Right cardiac atrium (tissue), 5 donors: Measurements from ENCODE around the gene JPH2. TPM values are rescaled to one million over a fixed set of nuclear protein-coding genes. Genes with fewer than 3 reads are reported as not detected.

Experiments
- ATAC-seq, 2 donors: fragments of 200-7000 bp; cut with Tn5 transposase; one replicate each; pipeline versions ENCODE4 v1.8.0 to v1.9.1; 2020; ENCODE audit warnings: moderate library complexity in 2 of 2, mild to moderate bottlenecking in 1 of 2
- DNase-seq, 3 donors: peaks; one replicate each; pipeline ENCODE4 v3.0.0-alpha.2; 2020
- H3K27ac ChIP-seq: one replicate; pipeline ENCODE4 v1.5.1; 2013; ENCODE audit warnings: mild to moderate bottlenecking, low read length, control low read depth, moderate library complexity
- H3K27me3 ChIP-seq: one replicate; pipeline ENCODE4 v1.6.1; 2013; ENCODE audit not compliant: control insufficient read depth, insufficient read depth
- H3K4me1 ChIP-seq: one replicate; pipeline ENCODE4 v1.6.1; 2013; ENCODE audit warnings: low read length; ENCODE audit not compliant: control insufficient read depth, insufficient read depth
- H3K4me3 ChIP-seq: one replicate; pipeline ENCODE4 v1.5.1; 2013; ENCODE audit warnings: low read length, control low read depth
- H3K9me3 ChIP-seq: one replicate; pipeline ENCODE4 v1.6.1; 2013; ENCODE audit warnings: low read length; ENCODE audit not compliant: control insufficient read depth
- WGBS: extraction: QIAGEN DNeasy Blood & Tissue Kit; methylation state at CpG from one replicate; pipeline ENCODE4 v1.1.7; 2013; 5-methylcytosine and 5-hydroxymethylcytosine counted together
- intact Hi-C, 4 donors: fragments of 100-400 bp; cut with DNase I; formaldehyde crosslinking; loops; one replicate each; pipeline versions ENCODE4 v1.11.0 to v1.14.0; 2022 to 2023
- polyA plus RNA-seq: library from polyadenylated mRNA; stranded (reverse); fragments of 200-250 nt; gene quantifications from one replicate; pipeline ENCODE4 v1.2.3, GENCODE V29; 2013
- total RNA-seq, 4 donors: library from RNA; stranded (reverse); fragmentation: NEBNext Ultra II Directional; extraction: Animal tissue kit (Norgen Biotek cat#: 25700); gene quantifications; one replicate each; pipeline ENCODE4 v1.2.1, GENCODE V29; 2021
- donor health status: healthy with polysubstance abuse.
- donor health status: DM: no; HTN: yes; CAD: no.
- donor health status: DM: no; HTN: no; CAD: no.
- donor health status: DM: no; HTN: yes; CAD: no; lungs with severe emphysema.
- donor health status: DM: yes; HTN: yes; CAD: no.

JPH2 gene
- total and polyA plus RNA-seq, 5 donors, result 78.2 to 117 (median 106) TPM

DNA sequence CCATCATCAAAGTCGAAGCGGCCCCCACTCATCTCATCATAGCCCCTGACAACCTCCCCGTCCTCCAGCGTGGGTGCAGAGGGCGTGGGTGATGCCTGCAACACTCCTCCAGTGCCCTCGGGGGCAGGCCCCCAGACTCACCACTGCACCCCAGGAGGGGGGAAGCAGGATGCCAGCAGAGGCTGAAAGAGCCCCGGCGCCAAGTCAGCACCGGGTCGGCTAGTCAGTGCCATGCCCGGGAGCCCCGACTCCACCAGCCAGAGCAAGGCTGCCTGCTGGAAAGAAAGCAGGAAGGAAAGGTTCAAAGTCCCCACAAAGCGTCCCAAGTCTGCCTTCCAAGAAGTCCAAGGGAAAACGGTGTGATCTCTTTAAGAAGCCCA lies 324 bp downstream of the JPH2 start:
- DNase-seq (peak in 1 of 3 donors; percentile 61), ATAC-seq (peak; percentile 4 to 6)
- intact Hi-C loops, result loop anchor here in 3 of 4 donors (2.0 to 5.0 kb wide), 2 partner anchors 66 to 69 kb away; no protein-coding TSS in a partner anchor
- peaks cover 3% of the 10 kb centered on the region for H3K4me1 ChIP-seq
- H3K27ac ChIP-seq, result peak overlapping the region; percentile 98
- peak overlapping the region; percentile 60 for H3K4me3 ChIP-seq
- H3K27me3 ChIP-seq, result no peaks in the 10 kb centered on the region
- WGBS, result 13% methylated on average over 14 of the region's 14 CpGs
- H3K9me3 ChIP-seq, result no peaks in the 10 kb centered on the region

DNA sequence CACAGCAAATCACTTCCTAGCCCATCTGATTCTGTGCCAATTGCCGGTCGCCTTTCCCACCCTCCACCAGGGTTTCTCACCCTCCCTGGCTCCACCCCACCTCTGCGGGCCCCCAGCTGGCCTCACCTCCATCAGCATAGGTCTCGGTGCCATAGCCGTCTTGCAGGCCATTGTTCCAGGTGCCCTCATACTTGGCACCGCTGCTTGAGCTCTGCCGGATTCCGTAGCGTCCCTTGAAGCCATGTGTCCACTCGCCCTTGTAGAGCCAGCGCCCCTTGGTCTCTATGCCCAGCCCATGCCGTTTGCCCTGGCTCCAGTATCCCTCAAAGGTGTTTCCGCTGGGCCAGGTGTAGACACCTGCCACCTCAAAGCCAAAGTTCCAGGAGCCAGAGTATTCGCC lies 787 bp downstream of the JPH2 start:
- Histone ChIP-seq H3K4me1 (peaks cover 3% of the 10 kb centered on the region), H3K27ac (peak overlapping the region; percentile 98), H3K27me3 (no peaks in the 10 kb centered on the region), H3K9me3 (no peaks in the 10 kb centered on the region), H3K4me3 (peak overlapping the region; percentile 60)
- 68% methylated on average over 14 of the region's 14 CpGs for WGBS
- intact Hi-C loops, result loop anchor here in 3 of 4 donors (2.0 to 5.0 kb wide), 2 partner anchors 65 to 69 kb away; no protein-coding TSS in a partner anchor
- DNase-seq, result peak in 1 of 3 donors; percentile 50
- ATAC-seq, result peak; percentile 2 to 4

DNA sequence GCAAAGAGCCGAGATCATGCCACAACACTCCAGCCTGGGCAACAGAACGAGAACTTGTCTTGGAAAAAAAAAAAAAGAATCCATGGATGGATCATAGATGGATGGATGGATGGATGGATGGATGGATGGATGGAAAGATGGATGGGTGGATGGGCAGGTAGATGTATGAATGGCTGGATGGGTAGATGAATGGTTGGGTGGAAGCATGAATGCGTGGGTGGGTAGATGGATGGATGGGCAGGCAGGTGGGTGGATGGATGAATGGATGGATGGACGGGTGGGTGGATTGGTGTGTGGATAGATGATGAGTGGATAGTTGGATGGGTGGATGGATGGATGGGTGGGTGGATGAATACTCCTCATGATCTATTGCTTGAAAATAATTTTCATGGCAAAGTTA lies 1.4 kb downstream of the JPH2 start:
- Histone ChIP-seq H3K4me3 (peak overlapping the region; percentile 60), H3K9me3 (no peaks in the 10 kb centered on the region), H3K27ac (peak overlapping the region; percentile 30), H3K27me3 (no peaks in the 10 kb centered on the region), H3K4me1 (peaks cover 3% of the 10 kb centered on the region)
- ATAC-seq, result no peak
- intact Hi-C loops, result loop anchor here in 2 of 4 donors (5.0 kb wide), 1 partner anchor 68 kb away; no protein-coding TSS in a partner anchor
- WGBS, result 73% methylated on average over 4 of the region's 4 CpGs
- no peak for DNase-seq

DNA sequence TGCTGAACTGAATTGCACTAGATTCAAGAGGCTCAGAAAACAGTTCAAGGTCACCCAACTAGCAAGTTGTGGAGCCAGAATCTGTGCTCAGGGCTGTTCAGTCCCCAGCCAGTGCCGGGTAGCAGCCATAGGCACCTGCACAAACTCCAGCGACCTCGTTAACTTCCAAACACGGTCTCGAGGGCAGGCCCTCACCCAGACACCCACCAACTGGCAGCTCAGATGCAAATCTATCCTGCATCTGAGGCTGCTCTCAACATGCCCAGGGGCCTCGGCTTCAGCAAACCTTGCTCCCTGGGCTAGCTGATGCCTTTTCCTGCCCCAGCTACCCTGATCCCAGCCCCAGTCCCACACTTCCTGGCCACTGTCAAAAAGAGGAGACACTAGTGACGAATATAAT lies 3.7 kb downstream of the JPH2 start:
- Histone ChIP-seq H3K9me3 (no peaks in the 10 kb centered on the region), H3K4me1 (peaks cover 1% of the 10 kb centered on the region), H3K27ac (peak overlapping the region; percentile 86), H3K4me3 (peak overlapping the region; percentile 60), H3K27me3 (no peaks in the 10 kb centered on the region)
- ATAC-seq, result no peak
- 60% methylated on average over 7 of the region's 7 CpGs for WGBS
- intact Hi-C loops, result loop anchor here in 1 of 4 donors (5.0 kb wide), 1 partner anchor 46 kb away; no protein-coding TSS in a partner anchor
- DNase-seq, result no peak

DNA sequence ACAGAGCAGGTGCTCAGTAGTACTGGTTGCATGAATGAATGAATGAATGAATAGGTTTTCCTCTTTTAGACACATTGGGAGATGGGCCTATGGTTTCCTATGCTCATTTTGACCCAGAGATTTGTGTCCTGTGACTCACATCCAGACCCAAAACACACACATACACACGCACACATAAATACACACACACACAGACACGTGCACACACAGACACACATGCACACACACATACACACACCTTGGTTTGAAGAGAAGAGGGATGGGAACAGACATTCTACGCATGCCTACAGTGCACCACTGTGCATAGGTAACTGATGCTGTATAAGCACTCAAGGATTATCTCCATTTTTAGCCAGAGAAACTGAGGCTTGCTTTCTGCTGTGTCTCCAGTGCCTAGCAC lies 4.1 kb downstream of the JPH2 start:
- Histone ChIP-seq H3K27ac (peak overlapping the region; percentile 86), H3K4me1 (no peaks in the 10 kb centered on the region), H3K9me3 (no peaks in the 10 kb centered on the region), H3K4me3 (peak overlapping the region; percentile 60), H3K27me3 (no peaks in the 10 kb centered on the region)
- 71% methylated on average over 3 of the region's 3 CpGs for WGBS
- DNase-seq (no peak), ATAC-seq (no peak)
- intact Hi-C loops, result loop anchor here in 1 of 4 donors (5.0 kb wide), 1 partner anchor 46 kb away; no protein-coding TSS in a partner anchor

DNA sequence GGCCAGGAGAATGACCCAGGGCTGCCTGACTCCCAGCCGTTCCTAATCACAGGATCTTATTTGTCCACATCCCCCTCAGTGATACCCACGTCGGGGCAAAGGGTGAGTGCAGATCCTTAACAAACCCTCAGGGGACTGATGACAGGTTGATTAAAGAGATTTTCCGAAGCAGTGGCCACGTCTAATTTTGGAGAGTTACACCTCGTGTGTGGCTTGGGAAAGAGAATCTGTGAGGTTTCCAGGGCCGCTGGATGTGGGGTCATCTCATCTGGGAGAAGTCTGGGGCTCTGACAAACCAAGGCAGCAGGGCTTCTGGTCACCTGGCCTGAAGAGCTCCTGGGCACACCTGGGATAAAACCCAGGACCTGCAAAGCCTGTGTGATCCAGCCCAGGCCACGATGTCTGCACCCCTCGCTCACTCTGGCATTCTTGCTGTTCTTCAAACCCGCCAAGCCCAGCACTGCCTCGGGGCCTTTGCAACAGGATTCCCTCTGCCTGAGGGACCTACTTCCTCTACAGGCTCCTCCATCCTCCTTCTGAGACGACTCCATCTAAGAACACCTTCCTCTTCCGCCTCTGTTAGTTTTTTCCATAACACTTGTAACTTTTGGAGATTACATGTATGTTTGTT lies 4.7 kb downstream of the JPH2 start:
- peak overlapping the region; percentile 60 for H3K4me3 ChIP-seq
- H3K4me1 ChIP-seq, result peaks cover 2% of the 10 kb centered on the region
- H3K27ac ChIP-seq, result peak overlapping the region; percentile 86
- H3K27me3 ChIP-seq, result no peaks in the 10 kb centered on the region
- intact Hi-C loops, result loop anchor here in 1 of 4 donors (5.0 kb wide), 1 partner anchor 45 kb away; no protein-coding TSS in a partner anchor
- no peaks in the 10 kb centered on the region for H3K9me3 ChIP-seq
- peak in 1 of 3 donors; percentile 38 for DNase-seq
- 32% methylated on average over 13 of the region's 13 CpGs for WGBS
- ATAC-seq, result no peak

DNA sequence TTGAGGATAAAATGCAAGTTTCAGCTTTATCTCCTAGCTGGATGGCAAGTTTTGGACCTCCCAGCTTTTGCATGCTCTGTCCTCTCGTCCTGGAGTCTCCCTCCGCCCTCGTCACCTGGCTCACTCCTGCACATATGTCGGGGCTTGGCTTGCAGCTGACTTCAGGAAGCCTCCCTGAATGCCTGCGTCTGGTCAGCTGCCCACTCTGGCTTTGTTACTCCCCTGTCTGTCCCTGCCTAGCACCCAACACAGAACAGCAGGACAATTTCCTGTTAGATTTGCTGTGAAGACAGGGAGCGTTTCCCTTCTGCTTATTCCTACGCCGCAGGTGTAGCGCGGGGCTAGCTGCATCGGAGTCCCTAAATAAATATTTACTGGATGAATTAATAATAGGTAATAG lies 5.4 kb downstream of the JPH2 start:
- intact Hi-C loops, result loop anchor here in 1 of 4 donors (5.0 kb wide), 1 partner anchor 44 kb away; no protein-coding TSS in a partner anchor
- WGBS, result 41% methylated on average over 11 of the region's 11 CpGs
- Histone ChIP-seq H3K4me3 (peak overlapping the region; percentile 9), H3K27me3 (no peaks in the 10 kb centered on the region), H3K4me1 (peaks cover 5% of the 10 kb centered on the region), H3K27ac (peak overlapping the region; percentile 86), H3K9me3 (no peaks in the 10 kb centered on the region)
- DNase-seq, result peak in 2 of 3 donors; percentile 41 to 56
- ATAC-seq, result peak in 1 of 2 donors; percentile 29

DNA sequence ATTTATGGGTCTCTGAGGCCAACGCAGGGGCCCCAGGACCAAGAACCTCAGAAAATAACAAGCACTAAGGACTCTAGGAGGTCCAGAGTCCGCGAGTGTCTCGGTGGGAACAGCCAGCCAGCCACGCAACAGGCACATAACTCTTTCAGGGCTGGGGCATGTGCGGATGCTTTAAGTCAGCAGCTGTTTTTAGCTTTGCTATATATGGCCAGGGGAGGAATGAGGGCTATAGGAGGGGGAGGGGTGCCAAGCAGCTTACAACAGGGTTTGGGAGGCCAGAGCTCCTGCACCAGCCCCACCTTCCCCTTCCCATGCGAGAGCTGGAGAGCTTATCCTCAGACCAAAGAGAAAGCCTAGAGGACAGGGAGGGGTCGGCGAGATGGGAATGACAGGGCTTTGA lies 6.2 kb downstream of the JPH2 start:
- ATAC-seq (peak; percentile 85 to 88), DNase-seq (peak; percentile 39 to 77 (median 76))
- H3K27me3 ChIP-seq, result no peaks in the 10 kb centered on the region
- 17% methylated on average over 9 of the region's 9 CpGs for WGBS
- H3K27ac ChIP-seq, result peak overlapping the region; percentile 85
- intact Hi-C loops, result loop anchor here in 1 of 4 donors (5.0 kb wide), 1 partner anchor 44 kb away; no protein-coding TSS in a partner anchor
- peak overlapping the region; percentile 21 for H3K4me3 ChIP-seq
- peaks cover 5% of the 10 kb centered on the region for H3K4me1 ChIP-seq
- no peaks in the 10 kb centered on the region for H3K9me3 ChIP-seq

DNA sequence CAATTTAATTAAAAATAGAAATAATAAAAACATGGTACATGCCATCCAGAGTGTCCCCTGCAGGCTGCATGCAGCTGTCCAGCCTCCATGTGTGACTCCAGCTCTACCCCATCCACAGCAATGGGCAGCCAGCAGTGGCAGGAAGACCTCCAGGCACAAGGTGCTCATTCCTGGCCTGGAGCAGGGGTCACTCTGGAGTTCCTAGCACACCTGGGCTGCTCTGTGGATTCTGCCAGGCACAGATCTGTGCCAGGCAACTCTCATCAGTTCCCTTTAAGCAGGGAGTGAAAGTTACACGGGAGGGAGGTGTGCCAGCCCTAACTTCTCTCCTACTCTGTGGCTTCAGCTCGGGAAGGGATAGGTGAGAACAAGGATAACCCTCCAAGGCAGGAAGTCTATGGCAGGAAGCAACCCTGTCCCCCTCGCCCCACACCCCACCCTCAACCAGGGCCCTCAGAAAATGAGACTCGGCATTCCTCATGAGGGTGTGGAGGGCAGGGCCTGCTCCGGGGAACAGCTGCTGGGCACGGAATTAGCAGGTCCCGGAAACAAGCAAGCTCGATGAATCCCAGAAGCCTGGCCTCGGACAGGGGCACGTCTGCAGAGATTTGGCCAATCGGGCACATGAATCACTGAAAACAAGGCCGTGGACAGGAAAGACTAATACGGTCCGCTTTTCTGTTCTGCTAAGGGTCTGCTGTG lies 10.0 kb downstream of the JPH2 start:
- Histone ChIP-seq H3K27ac (peak overlapping the region; percentile 42), H3K4me3 (no peak overlapping the region), H3K4me1 (peaks cover 10% of the 10 kb centered on the region), H3K9me3 (no peaks in the 10 kb centered on the region), H3K27me3 (no peaks in the 10 kb centered on the region)
- intact Hi-C loops, result no loop called here
- no peak for DNase-seq
- 47% methylated on average over 14 of the region's 14 CpGs for WGBS
- no peak for ATAC-seq

DNA sequence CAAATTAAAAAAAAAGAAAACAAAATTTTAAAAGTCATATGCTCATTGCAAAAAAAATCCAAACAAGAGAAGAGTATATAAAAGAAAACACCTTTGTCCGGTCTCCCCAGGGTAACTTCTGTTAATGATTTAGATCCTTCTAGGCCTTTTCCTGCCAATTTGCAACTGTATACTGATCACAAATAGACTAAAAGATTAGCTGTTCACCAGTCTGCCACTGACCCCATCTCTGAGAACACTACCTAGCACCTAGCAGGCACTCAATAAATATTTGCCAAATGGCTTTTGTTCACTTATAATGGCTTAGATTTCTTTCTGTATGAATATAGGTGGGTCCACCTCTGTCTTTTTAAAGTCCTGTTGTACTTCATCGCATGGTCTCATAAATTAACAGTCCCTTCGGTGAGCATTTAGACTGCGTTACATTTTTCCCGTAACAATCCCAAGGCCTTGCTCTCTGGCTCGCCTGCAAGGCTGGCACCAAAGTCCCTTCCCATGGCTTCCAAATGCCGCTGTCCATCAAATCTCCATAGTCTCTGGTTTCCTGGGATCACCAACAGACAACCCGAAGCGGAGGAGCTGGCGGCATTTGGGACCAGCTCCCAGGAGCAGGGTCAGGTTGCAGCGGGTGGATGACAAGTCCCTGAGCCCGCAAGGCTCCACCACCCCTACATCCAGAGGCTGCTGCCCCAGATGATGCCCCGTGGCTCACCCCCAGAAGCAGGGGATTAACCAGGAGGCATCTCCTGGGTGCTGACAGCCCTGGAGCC lies 11.8 kb downstream of the JPH2 start:
- intact Hi-C loops, result no loop called here
- peak in 1 of 3 donors; percentile 53 for DNase-seq
- WGBS, result 75% methylated on average over 13 of the region's 13 CpGs
- peak in 1 of 2 donors; percentile 35 for ATAC-seq
- Histone ChIP-seq H3K9me3 (no peaks in the 10 kb centered on the region), H3K27me3 (no peaks in the 10 kb centered on the region), H3K4me1 (peaks cover 18% of the 10 kb centered on the region), H3K4me3 (no peak overlapping the region), H3K27ac (peak overlapping the region; percentile 56)
